ENCODE data around the gene PRRG1. TPM values are rescaled to one million over a fixed set of nuclear protein-coding genes. Genes with fewer than 3 reads are reported as not detected.
"Not testable (repeated sequence)": the region's sequence is repeated elsewhere in the genome, so short reads cannot be mapped to it uniquely, and the experiment has no call there.

Gene PRRG1
- total RNA-seq, 2 experiments from 2014 or later, result not detected

GRCh38 chrX:37474478-37474877 lies 125.3 kb downstream of the PRRG1 start:
- ATAC-seq (ENCODE audit: poor library complexity) (no peak), DNase-seq (no peak)
- Histone ChIP-seq H3K4me3 (ENCODE audit: low read length) (no peak overlapping the region), H3K27me3 (ENCODE audit: control insufficient read depth in 1 of 2, insufficient read depth in 2 of 2, low read length in 2 of 2) (no peaks in the 10 kb centered on the region), H3K9me3 (ENCODE audit: control insufficient read depth in 1 of 2, insufficient read depth in 1 of 2, low read length in 2 of 2) (no peaks in the 10 kb centered on the region), H3K36me3 (ENCODE audit: insufficient read depth, low read length) (no peaks in the 10 kb centered on the region), H3K27ac (ENCODE audit: low read depth in 1 of 2, low read length in 2 of 2) (no peak overlapping the region), H3K4me1 (ENCODE audit: insufficient read depth, low read length) (no peaks in the 10 kb centered on the region)
- Mint-ChIP-seq H3K27ac (no peak overlapping the region), H3K36me3 (ENCODE audit: low read depth) (no peaks in the 10 kb centered on the region), H3K4me1 (ENCODE audit: low read depth) (no peaks in the 10 kb centered on the region), H3K4me3 (no peak overlapping the region), H3K9me3 (no peaks in the 10 kb centered on the region), H3K27me3 (no peaks in the 10 kb centered on the region)
- no peak for TF ChIP-seq CTCF (IDR thresholded peaks at IDR 0.05)
- CTCF ChIA-PET, result interaction anchor here (1.2 kb wide), 1 partner anchor 13 kb away, joined by 3 read pairs; no protein-coding TSS in a partner anchor
- POLR2A ChIA-PET, result no interaction called here
- intact Hi-C loops (cut with DNase I, micrococcal nuclease), result no loop called here

GRCh38 chrX:37476571-37477170 lies 127.5 kb downstream of the PRRG1 start:
- no peak overlapping the region for H3K4me3 Mint-ChIP-seq
- no peaks in the 10 kb centered on the region for H3K9me3 ChIP-seq (ENCODE audit: control insufficient read depth in 1 of 2, insufficient read depth in 1 of 2, low read length in 2 of 2)
- ATAC-seq (ENCODE audit: poor library complexity), result no peak
- no peaks in the 10 kb centered on the region for H3K36me3 Mint-ChIP-seq (ENCODE audit: low read depth)
- no peaks in the 10 kb centered on the region for H3K36me3 ChIP-seq (ENCODE audit: insufficient read depth, low read length)
- ChIA-PET POLR2A (no interaction called here), CTCF (no interaction called here)
- intact Hi-C loops (cut with DNase I, micrococcal nuclease), result no loop called here
- no peak overlapping the region for H3K4me3 ChIP-seq (ENCODE audit: low read length)
- H3K27me3 Mint-ChIP-seq, result no peaks in the 10 kb centered on the region
- H3K27ac ChIP-seq (ENCODE audit: low read depth in 1 of 2, low read length in 2 of 2), result no peak overlapping the region
- no peak overlapping the region for H3K27ac Mint-ChIP-seq
- no peak for DNase-seq
- no peaks in the 10 kb centered on the region for H3K4me1 Mint-ChIP-seq (ENCODE audit: low read depth)
- no peaks in the 10 kb centered on the region for H3K9me3 Mint-ChIP-seq
- H3K27me3 ChIP-seq (ENCODE audit: control insufficient read depth in 1 of 2, insufficient read depth in 2 of 2, low read length in 2 of 2), result no peaks in the 10 kb centered on the region
- no peaks in the 10 kb centered on the region for H3K4me1 ChIP-seq (ENCODE audit: insufficient read depth, low read length)
- no peak for TF ChIP-seq CTCF (IDR thresholded peaks at IDR 0.05)

- H3K36me3 Mint-ChIP-seq (ENCODE audit: low read depth); H3K27ac Mint-ChIP-seq; H3K4me1 ChIP-seq (ENCODE audit: insufficient read depth, low read length); H3K4me3 Mint-ChIP-seq; ATAC-seq (ENCODE audit: poor library complexity); intact Hi-C loops (cut with DNase I, micrococcal nuclease); H3K4me1 Mint-ChIP-seq (ENCODE audit: low read depth); DNase-seq; H3K27ac ChIP-seq (ENCODE audit: low read depth in 1 of 2, low read length in 2 of 2); H3K4me3 ChIP-seq (ENCODE audit: low read length); H3K9me3 ChIP-seq (ENCODE audit: control insufficient read depth in 1 of 2, insufficient read depth in 1 of 2, low read length in 2 of 2); POLR2A ChIA-PET; H3K9me3 Mint-ChIP-seq; H3K27me3 ChIP-seq (ENCODE audit: control insufficient read depth in 1 of 2, insufficient read depth in 2 of 2, low read length in 2 of 2); CTCF ChIA-PET; H3K27me3 Mint-ChIP-seq; H3K36me3 ChIP-seq (ENCODE audit: insufficient read depth, low read length): not testable (repeated sequence)
Observed at GRCh38 chrX:37484335-37484734, 135.2 kb downstream of the PRRG1 start.

- H3K27ac ChIP-seq (ENCODE audit: low read depth in 1 of 2, low read length in 2 of 2), result no peak overlapping the region
- Mint-ChIP-seq H3K4me3 (no peak overlapping the region), H3K27me3 (peaks cover 6% of the 10 kb centered on the region), H3K4me1 (ENCODE audit: low read depth) (no peaks in the 10 kb centered on the region), H3K36me3 (ENCODE audit: low read depth) (no peaks in the 10 kb centered on the region), H3K9me3 (no peaks in the 10 kb centered on the region), H3K27ac (no peak overlapping the region)
- TF ChIP-seq CTCF (IDR thresholded peaks at IDR 0.05), result no peak
- H3K4me1 ChIP-seq (ENCODE audit: insufficient read depth, low read length), result no peaks in the 10 kb centered on the region
- intact Hi-C loops (cut with DNase I, micrococcal nuclease), result no loop called here
- ATAC-seq (ENCODE audit: poor library complexity) (no peak), DNase-seq (no peak)
- H3K4me3 ChIP-seq (ENCODE audit: low read length), result no peak overlapping the region
- ChIA-PET POLR2A (no interaction called here), CTCF (no interaction called here)
- H3K36me3 ChIP-seq (ENCODE audit: insufficient read depth, low read length), result no peaks in the 10 kb centered on the region
- H3K9me3 ChIP-seq (ENCODE audit: control insufficient read depth in 1 of 2, insufficient read depth in 1 of 2, low read length in 2 of 2), result no peaks in the 10 kb centered on the region
- no peaks in the 10 kb centered on the region for H3K27me3 ChIP-seq (ENCODE audit: control insufficient read depth in 1 of 2, insufficient read depth in 2 of 2, low read length in 2 of 2)
Observed at GRCh38 chrX:37485429-37485828, 136.3 kb downstream of the PRRG1 start.
